Keratinocyte (primary cell): ENCODE measurements around the gene GNB5.

Source experiments
- CTCF ChIP-seq, 3 experiments: IDR thresholded peaks in 1 of 3; conservative IDR thresholded peaks in 1 of 3; optimal IDR thresholded peaks in 1 of 3; 2 replicates in 2 of 3; 3 replicates in 1 of 3; pipeline versions ENCODE3 to v1.5.1; 2011; ENCODE audit warnings: low read length in 3 of 3, mild to moderate bottlenecking in 3 of 3, moderate library complexity in 2 of 3, control low read depth in 1 of 3, inconsistent platforms in 1 of 3; ENCODE audit not compliant: insufficient read depth in 2 of 3; ENCODE audit errors: extremely low read depth in 1 of 3
- EZH2 ChIP-seq: IDR thresholded peaks from one replicate; pipeline ENCODE4 v1.6.1; 2012; ENCODE audit warnings: inconsistent platforms, mild to moderate bottlenecking, low read length, moderate library complexity

- no peak for TF ChIP-seq CTCF (optimal IDR thresholded peaks at IDR 0.05 in 1 of 3, IDR thresholded peaks at IDR 0.05 in 1 of 3, conservative IDR thresholded peaks at IDR 0.05 in 1 of 3; ENCODE audit: extremely low read depth in 1 of 3, insufficient read depth in 2 of 3, low read length in 3 of 3)
- no peak for TF ChIP-seq EZH2
These were observed 28.3 kb downstream of the GNB5 start for GRCh38 chr15:52162876-52163275.
